Endothelial cell of umbilical vein (primary cell): Measurements from ENCODE around the gene FBXL14. TPM values are rescaled to one million over a fixed set of nuclear protein-coding genes. Genes with fewer than 3 reads are reported as not detected.

Experiments used
- BruUV-seq: library from RNA; stranded (reverse); fragments of 400-500 nt; replicated peaks from 2 replicates; lab custom pipeline; 2021; lab: Mats Ljungman, UMichigan
- CTCF ChIA-PET: fragments of 300-600, 350-600 bp; sonication (Branson Sonifier 250); formaldehyde crosslinking; loops from one replicate; lab custom pipeline; 2021; ENCODE audit warnings: antibody characterized with exemption, inconsistent platforms; lab: Charles Lee
- POLR2A ChIA-PET: fragments of 300-600, 350-600 bp; sonication (Branson Sonifier 250); formaldehyde crosslinking; loops from one replicate; lab custom pipeline; 2021; ENCODE audit warnings: antibody characterized with exemption, inconsistent platforms; lab: Charles Lee
- DNase-seq: peaks from one replicate; pipeline ENCODE4 v3.0.0-alpha.2; 2011; ENCODE audit warnings: low read depth, low spot score
- FAIRE-seq: peaks from 2 replicates; lab custom pipeline; 2011; peaks lifted over from hg19 to GRCh38; lab: Jason Lieb, UNC
- H2AFZ ChIP-seq: 2 replicates; pipeline ENCODE4 v1.6.0; 2012; ENCODE audit warnings: low read depth, low read length, control low read depth, inconsistent platforms
- H3K27ac ChIP-seq: 2 replicates; pipeline ENCODE4 v1.5.1; 2011; ENCODE audit warnings: low read depth, mild to moderate bottlenecking, control low read depth, low read length, moderate library complexity; ENCODE audit not compliant: insufficient read depth
- H3K27me3 ChIP-seq, 2 experiments: 2 replicates each; pipeline versions ENCODE4 v1.6.0 to v1.6.1; 2011; ENCODE audit warnings: low read length in 2 of 2, mixed read lengths in 1 of 2; ENCODE audit not compliant: control insufficient read depth in 2 of 2, insufficient read depth in 2 of 2
- H3K36me3 ChIP-seq, 2 experiments: 2 replicates in 1 of 2; 3 replicates in 1 of 2; pipeline ENCODE4 v1.5.1; 2011; ENCODE audit warnings: low read length in 2 of 2, mild to moderate bottlenecking in 1 of 2, moderate library complexity in 1 of 2; ENCODE audit not compliant: control insufficient read depth in 2 of 2, insufficient read depth in 2 of 2; ENCODE audit errors: extremely low read depth in 1 of 2
- H3K4me1 ChIP-seq: 3 replicates; pipeline ENCODE4 v1.5.1; 2011; ENCODE audit warnings: mild to moderate bottlenecking, low read length; ENCODE audit not compliant: control insufficient read depth, insufficient read depth; ENCODE audit errors: extremely low read depth
- H3K4me2 ChIP-seq: 2 replicates; pipeline ENCODE4 v1.6.1; 2011; ENCODE audit warnings: low read length, control low read depth, mixed read lengths; ENCODE audit not compliant: insufficient read depth
- H3K4me3 ChIP-seq, 3 experiments: fragments of 200-600 bp in 1 of 3; sonication (generic), shearing (Covaris generic) in 1 of 3; replicated peaks in 1 of 3; 2 replicates each; pipeline ENCODE4 v1.5.1; 2011 to 2016; ENCODE audit warnings: control low read depth in 3 of 3, low read length in 3 of 3, mild to moderate bottlenecking in 2 of 3, inconsistent platforms in 1 of 3, low read depth in 1 of 3, moderate library complexity in 1 of 3; ENCODE audit not compliant: insufficient read depth in 1 of 3
- H3K79me2 ChIP-seq: 2 replicates; pipeline ENCODE4 v1.6.0; 2012; ENCODE audit warnings: low read length, inconsistent platforms; ENCODE audit not compliant: control insufficient read depth, insufficient read depth
- H3K9ac ChIP-seq: replicated peaks from 2 replicates; pipeline ENCODE3; 2011; ENCODE audit warnings: low read length, control low read depth; ENCODE audit not compliant: insufficient read depth; ENCODE audit errors: extremely low read depth
- H3K9me1 ChIP-seq: replicated peaks from 3 replicates; pipeline ENCODE4 v1.6.0; 2011; ENCODE audit warnings: mild to moderate bottlenecking, low read length; ENCODE audit not compliant: control insufficient read depth, insufficient read depth; ENCODE audit errors: extremely low read depth
- H3K9me3 ChIP-seq: replicated peaks from 2 replicates; pipeline ENCODE4 v1.5.1; 2012; ENCODE audit warnings: low read length, inconsistent platforms; ENCODE audit not compliant: control insufficient read depth, insufficient read depth
- H4K20me1 ChIP-seq: replicated peaks from 2 replicates; pipeline ENCODE3; 2011; ENCODE audit warnings: mild to moderate bottlenecking, low read length; ENCODE audit not compliant: control insufficient read depth, insufficient read depth; ENCODE audit errors: extremely low read depth
- CTCF ChIP-seq, 2 donors: IDR thresholded peaks; 1 replicate in 1 of 2; 2 replicates in 1 of 2; pipeline ENCODE4 v1.5.1; 2011; ENCODE audit warnings: low read length in 2 of 2, mild to moderate bottlenecking in 2 of 2, moderate library complexity in 2 of 2, control low read depth in 1 of 2, inconsistent platforms in 1 of 2, low read depth in 1 of 2; ENCODE audit not compliant: insufficient read depth in 1 of 2; ENCODE audit errors: extremely low read depth in 1 of 2
- EZH2 ChIP-seq: IDR thresholded peaks from 2 replicates; pipeline ENCODE4 v1.6.1; 2012; ENCODE audit warnings: borderline replicate concordance, low read depth, mild to moderate bottlenecking, moderate library complexity, low read length, inconsistent platforms; ENCODE audit not compliant: severe bottlenecking
- FOS ChIP-seq: IDR thresholded peaks from 2 replicates; pipeline ENCODE4 v1.6.1; 2011; ENCODE audit warnings: mild to moderate bottlenecking, low read length, moderate library complexity, borderline replicate concordance; ENCODE audit not compliant: insufficient read depth
- GATA2 ChIP-seq: IDR thresholded peaks from 2 replicates; pipeline ENCODE4 v1.7.0; 2011; ENCODE audit warnings: low read depth, mild to moderate bottlenecking, moderate library complexity, mixed read lengths, low read length; ENCODE audit not compliant: insufficient read length, insufficient read depth
- JUN ChIP-seq: IDR thresholded peaks from 2 replicates; pipeline ENCODE4 v1.6.1; 2011; ENCODE audit warnings: borderline replicate concordance, low read depth; ENCODE audit not compliant: insufficient read length, insufficient read depth
- MYC ChIP-seq: IDR thresholded peaks from one replicate; pipeline ENCODE4 v1.6.1; 2011; ENCODE audit warnings: mild to moderate bottlenecking, low read depth, low read length
- POLR2A ChIP-seq: IDR thresholded peaks from 2 replicates; pipeline ENCODE4 v1.6.1; 2012; ENCODE audit warnings: low read depth, mild to moderate bottlenecking, control low read depth, low read length
- POLR2AphosphoS5 ChIP-seq: IDR thresholded peaks from 2 replicates; pipeline ENCODE4 v1.6.1; 2012; ENCODE audit warnings: low read depth, mild to moderate bottlenecking, control low read depth, low read length, moderate library complexity; ENCODE audit not compliant: insufficient read depth
- dilution Hi-C: fragments of 300-500 bp; cut with MboI; formaldehyde crosslinking; loops from one replicate; pipeline ENCODE4 v1.15.0; 2019; ENCODE audit warnings: low sequenced_read_pairs; ENCODE audit not compliant: extremely low pct_ligation_motif_present
- intact Hi-C: fragments of 100-400 bp; cut with micrococcal nuclease; formaldehyde crosslinking; loops from one replicate; pipeline ENCODE4 v1.10.0; 2022
- polyA plus RNA-seq, 4 experiments: library from polyadenylated mRNA; depleted of rRNA in 3 of 4; stranded (reverse) in 3 of 4; unstranded in 1 of 4; fragments of >200 nt; gene quantifications; 2 replicates each; pipeline versions ENCODE4 v1.2.1 to v1.2.3, GENCODE V29; 2011 to 2012; ENCODE audit warnings: missing spikeins in 1 of 4
- total RNA-seq: library from RNA; stranded (reverse); gene quantifications from 2 replicates; pipeline ENCODE4 v1.2.3, GENCODE V29; 2021

The FBXL14 gene
- total and polyA plus RNA-seq, 2 donors (not counting 3 experiments of a cell fraction or from before 2014, with no cell fraction given) = 11.3 to 15.7 TPM

DNA sequence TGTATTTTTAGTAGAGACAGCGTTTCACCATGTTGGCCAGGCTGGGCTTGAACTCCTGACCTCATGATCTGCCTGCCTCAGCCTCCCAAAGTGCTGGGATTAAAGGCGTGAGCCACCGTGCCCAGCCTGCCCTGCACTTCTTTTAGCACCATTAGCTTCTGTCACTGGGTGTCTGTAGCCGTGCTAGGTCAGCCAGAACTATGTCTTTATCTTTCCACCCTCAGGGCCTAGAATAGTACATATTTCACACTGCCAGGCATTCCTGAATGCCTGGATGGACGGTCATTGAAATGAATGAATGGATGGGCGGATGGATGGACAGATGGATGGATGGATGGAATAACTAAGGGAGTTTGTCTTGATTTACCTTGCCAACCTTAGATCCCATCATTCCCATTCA lies 33.7 kb downstream of the FBXL14 start:
- H3K9me1 ChIP-seq = no peaks in the 10 kb centered on the region
- H3K9me3 ChIP-seq = no peaks in the 10 kb centered on the region
- ChIA-PET POLR2A (no interaction called here), CTCF (interaction anchor here (1.2 to 1.7 kb wide), 2 partner anchors 22 to 442 kb away, joined by 5 to 8 read pairs; no protein-coding TSS in a partner anchor)
- DNase-seq (no peak), FAIRE-seq (no peak)
- H4K20me1 ChIP-seq = no peaks in the 10 kb centered on the region
- H3K27ac ChIP-seq = no peak overlapping the region
- TF ChIP-seq GATA2 (no peak), MYC (no peak)
- no peaks in the 10 kb centered on the region for H3K4me1 ChIP-seq
- no peak overlapping the region for H3K4me3 ChIP-seq
- intact Hi-C loops = no loop called here
- H3K79me2 ChIP-seq = no peaks in the 10 kb centered on the region
- H3K4me2 ChIP-seq = no peak overlapping the region
- BruUV-seq = no TSS peak
- no peak overlapping the region for H2AFZ ChIP-seq
- H3K27me3 ChIP-seq = peaks cover 15 to 19% of the 10 kb centered on the region in 2 experiments
- no peak overlapping the region for H3K9ac ChIP-seq
- dilution Hi-C loops = loop anchor here (25.0 kb wide), 1 partner anchor 448 kb away; no protein-coding TSS in a partner anchor
- no peaks in the 10 kb centered on the region for H3K36me3 ChIP-seq

DNA sequence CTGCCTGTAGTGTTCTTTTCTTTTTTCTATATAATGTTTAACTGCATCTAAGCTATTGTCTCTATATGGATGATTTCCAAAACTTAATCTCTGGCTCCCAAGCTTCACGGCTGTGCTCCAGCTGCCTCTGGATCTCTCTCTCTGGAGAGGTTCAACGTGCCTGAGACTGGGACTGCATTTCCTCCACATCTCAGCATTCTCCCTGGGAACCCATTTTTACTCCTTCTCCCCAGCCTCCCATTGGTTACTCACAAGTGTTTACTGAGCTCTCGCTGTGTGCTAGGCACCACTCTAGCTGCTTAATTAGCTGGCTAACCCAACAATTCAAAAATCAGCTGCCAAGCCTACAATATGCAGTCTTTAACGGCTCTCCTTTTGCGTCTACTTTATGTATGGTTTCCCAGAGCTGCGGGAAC lies 34.7 kb downstream of the FBXL14 start:
- BruUV-seq = no TSS peak

More for the DNA sequence above, 34.7 kb downstream of the FBXL14 start:
- no peak for FAIRE-seq
- intact Hi-C loops = no loop called here
- Histone ChIP-seq H4K20me1 (no peaks in the 10 kb centered on the region), H2AFZ (no peak overlapping the region), H3K4me2 (no peak overlapping the region), H3K27ac (no peak overlapping the region), H3K4me1 (no peaks in the 10 kb centered on the region), H3K27me3 (peaks cover 11 to 19% of the 10 kb centered on the region in 2 experiments), H3K36me3 (no peaks in the 10 kb centered on the region), H3K4me3 (no peak overlapping the region), H3K9me1 (no peaks in the 10 kb centered on the region), H3K79me2 (no peaks in the 10 kb centered on the region), H3K9me3 (no peaks in the 10 kb centered on the region), H3K9ac (no peak overlapping the region)
- no peak for TF ChIP-seq MYC
- TF ChIP-seq POLR2A = no peak
- no peak for TF ChIP-seq GATA2
- TF ChIP-seq POLR2AphosphoS5 = no peak
- no peak for TF ChIP-seq FOS
- no peak for TF ChIP-seq CTCF (IDR thresholded peaks at IDR 0.05; ENCODE audit: extremely low read depth in 1 of 2, insufficient read depth in 1 of 2, low read depth in 1 of 2, low read length in 2 of 2)
- no peak for TF ChIP-seq JUN
- TF ChIP-seq EZH2 = no peak
- ChIA-PET POLR2A (no interaction called here), CTCF (interaction anchor here (1.2 to 2.0 kb wide), 4 partner anchors 10 to 442 kb away, joined by 5 to 10 read pairs (median 8); no protein-coding TSS in a partner anchor)
- no peak for DNase-seq
- dilution Hi-C loops = loop anchor here (25.0 kb wide), 1 partner anchor 447 kb away; no protein-coding TSS in a partner anchor
